Activated naive CD4-positive, alpha-beta T cell treated with anti-CD3 and anti-CD28 coated beads, Interleukin-2, amount 50 U/mL, for 24 hours (primary cell): ENCODE data around the gene GFPT2.
A peak's percentile ranks its signal among the peaks of the same experiment; 100 is the strongest.

ENCODE experiments used
- H3K27ac Mint-ChIP-seq: one replicate; pipeline ENCODE4 v1.8.0; 2021; ENCODE audit warnings: mild to moderate bottlenecking, mixed read lengths
- H3K27me3 Mint-ChIP-seq: one replicate; pipeline ENCODE4 v1.8.0; 2021; ENCODE audit warnings: mixed read lengths
- H3K36me3 Mint-ChIP-seq: one replicate; pipeline ENCODE4 v1.8.0; 2021; ENCODE audit warnings: mixed read lengths
- H3K4me1 Mint-ChIP-seq: one replicate; pipeline ENCODE4 v1.8.0; 2021; ENCODE audit warnings: mixed read lengths
- H3K4me3 Mint-ChIP-seq: one replicate; pipeline ENCODE4 v1.8.0; 2021; ENCODE audit warnings: mild to moderate bottlenecking, mixed read lengths
- H3K9me3 Mint-ChIP-seq: one replicate; pipeline ENCODE4 v1.8.0; 2021; ENCODE audit warnings: mixed read lengths

Gene GFPT2

GRCh38 chr5:180367300-180367699 is 14.2 kb upstream of the GFPT2 start:
- Mint-ChIP-seq H3K4me3 (no peak overlapping the region), H3K9me3 (no peaks in the 10 kb centered on the region), H3K27me3 (no peaks in the 10 kb centered on the region), H3K4me1 (no peaks in the 10 kb centered on the region), H3K27ac (no peak overlapping the region), H3K36me3 (no peaks in the 10 kb centered on the region)

DNA sequence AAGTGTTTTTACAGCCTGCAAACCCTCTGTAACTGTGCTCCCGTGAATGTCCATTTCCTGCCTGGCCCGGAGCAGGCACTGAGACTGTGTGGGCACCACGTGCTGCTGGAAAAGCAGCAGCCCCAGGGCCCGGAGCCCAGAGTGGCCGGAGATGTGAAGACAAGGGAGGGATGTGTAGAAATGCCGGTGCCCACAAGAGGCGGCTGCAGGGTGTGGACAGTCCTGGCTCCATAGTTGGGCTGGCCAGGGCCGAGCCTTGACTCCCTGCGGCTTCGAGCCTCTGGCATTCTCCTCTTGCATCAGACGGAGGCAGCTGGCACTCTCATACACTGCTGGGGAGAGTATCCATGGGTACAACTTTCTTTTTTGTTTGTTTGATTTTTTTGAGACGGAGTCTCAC is 13.2 kb upstream of the GFPT2 start:
- Mint-ChIP-seq H3K9me3 (no peaks in the 10 kb centered on the region), H3K4me3 (no peak overlapping the region), H3K27me3 (no peaks in the 10 kb centered on the region), H3K4me1 (no peaks in the 10 kb centered on the region), H3K36me3 (no peaks in the 10 kb centered on the region), H3K27ac (no peak overlapping the region)

DNA sequence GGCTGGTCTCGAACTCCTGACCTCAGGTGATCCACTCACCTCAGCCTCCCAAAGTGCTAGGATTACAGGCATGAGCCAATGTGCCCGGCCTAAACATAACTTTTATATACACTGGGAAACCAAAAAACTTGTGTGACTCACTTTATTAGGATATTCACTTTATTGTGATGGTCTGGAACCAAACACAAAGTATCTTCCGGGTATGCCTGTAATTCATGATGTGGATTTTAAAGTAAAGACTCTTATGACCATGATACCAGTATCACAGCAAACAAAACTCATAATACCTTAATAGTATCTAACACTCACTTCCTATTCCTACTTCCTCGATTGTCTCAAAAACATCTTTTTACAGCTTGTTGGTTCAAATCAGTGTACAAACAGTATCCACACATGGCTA is 12.7 kb upstream of the GFPT2 start:
- Mint-ChIP-seq H3K4me3 (no peak overlapping the region), H3K27ac (no peak overlapping the region), H3K4me1 (no peaks in the 10 kb centered on the region), H3K9me3 (no peaks in the 10 kb centered on the region), H3K36me3 (no peaks in the 10 kb centered on the region), H3K27me3 (no peaks in the 10 kb centered on the region)

DNA sequence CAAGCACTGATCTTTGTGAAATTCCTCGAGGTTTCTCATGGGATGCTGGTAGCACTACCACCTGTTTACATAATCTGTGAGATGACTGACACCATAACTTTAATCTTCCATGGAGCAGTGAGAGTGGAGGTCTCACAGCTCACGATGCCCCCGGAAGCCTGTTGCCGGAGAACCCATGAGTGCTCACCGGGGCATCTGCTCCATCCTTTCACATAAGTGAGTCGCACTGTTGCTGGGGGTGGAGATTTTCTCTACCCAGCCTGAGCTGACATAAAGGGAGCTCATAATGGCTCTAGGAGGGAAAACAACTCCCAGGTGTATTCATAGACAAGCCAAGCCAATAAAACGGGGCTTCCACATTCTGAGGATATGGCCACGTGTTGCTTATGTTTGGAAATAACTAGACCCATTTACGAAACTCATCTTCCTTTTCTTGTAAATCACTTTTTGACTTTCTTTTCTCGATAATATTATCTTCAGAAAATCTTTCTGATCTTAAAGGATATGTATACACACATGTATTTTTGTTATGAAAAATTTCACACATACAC is 11.2 kb upstream of the GFPT2 start:
- H3K27me3 Mint-ChIP-seq = no peaks in the 10 kb centered on the region
- H3K4me1 Mint-ChIP-seq = no peaks in the 10 kb centered on the region
- H3K27ac Mint-ChIP-seq = no peak overlapping the region
- H3K4me3 Mint-ChIP-seq = no peak overlapping the region
- no peaks in the 10 kb centered on the region for H3K36me3 Mint-ChIP-seq
- H3K9me3 Mint-ChIP-seq = no peaks in the 10 kb centered on the region

DNA sequence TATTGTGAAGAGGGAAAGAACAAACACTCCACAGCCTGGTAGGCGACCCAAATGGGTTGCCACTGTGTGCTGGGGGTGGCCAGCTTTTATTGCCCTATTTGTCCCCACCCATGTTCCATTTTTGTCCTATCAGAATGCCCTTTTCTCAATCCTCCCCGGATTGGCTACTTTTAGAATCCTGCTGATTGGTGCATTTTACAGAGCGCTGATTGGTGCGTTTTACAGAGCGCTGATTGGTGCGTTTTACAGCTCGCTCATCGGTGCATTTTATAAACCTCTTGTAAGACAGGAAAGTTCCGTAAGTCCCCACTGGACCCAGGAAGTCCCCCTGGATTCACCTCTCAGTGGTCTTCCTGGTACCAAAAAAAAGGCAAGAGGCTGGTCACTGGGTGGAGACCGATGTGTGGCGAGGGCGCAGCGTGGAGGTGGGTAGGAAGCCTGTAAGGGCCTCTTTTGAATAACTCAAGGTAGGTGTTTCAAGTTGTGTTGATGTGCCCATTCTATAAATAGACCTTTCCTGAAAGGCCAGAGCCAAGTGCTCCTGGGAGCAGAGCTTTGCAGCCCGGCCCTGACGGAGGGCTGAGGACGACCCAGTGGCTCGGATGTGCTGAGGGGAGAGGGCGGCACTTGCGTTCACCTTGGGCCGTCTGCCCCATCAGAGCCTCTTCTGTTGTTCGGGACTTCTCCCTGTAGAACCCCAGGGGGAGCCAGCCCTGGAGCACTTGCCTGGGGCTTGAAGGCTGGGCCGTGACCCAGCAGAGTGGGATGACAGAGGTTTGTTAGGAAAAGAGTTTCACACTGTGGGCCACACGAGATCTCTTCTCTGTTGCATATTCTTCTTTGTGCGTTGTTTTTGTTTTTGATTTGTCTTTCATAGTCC is 7.2 kb upstream of the GFPT2 start:
- Mint-ChIP-seq H3K9me3 (no peaks in the 10 kb centered on the region), H3K27me3 (peaks cover 9% of the 10 kb centered on the region), H3K27ac (no peak overlapping the region), H3K36me3 (no peaks in the 10 kb centered on the region), H3K4me3 (no peak overlapping the region), H3K4me1 (no peaks in the 10 kb centered on the region)

- Mint-ChIP-seq H3K36me3 (no peaks in the 10 kb centered on the region), H3K27ac (no peak overlapping the region), H3K27me3 (peaks cover 21% of the 10 kb centered on the region), H3K9me3 (no peaks in the 10 kb centered on the region), H3K4me1 (peaks cover 6% of the 10 kb centered on the region), H3K4me3 (no peak overlapping the region)
Observed at GRCh38 chr5:180358694-180359093, 5.6 kb upstream of the GFPT2 start.

GRCh38 chr5:180358179-180358578 is 5.0 kb upstream of the GFPT2 start:
- Mint-ChIP-seq H3K27ac (no peak overlapping the region), H3K27me3 (peaks cover 21% of the 10 kb centered on the region), H3K9me3 (no peaks in the 10 kb centered on the region), H3K4me3 (no peak overlapping the region), H3K4me1 (peaks cover 6% of the 10 kb centered on the region), H3K36me3 (no peaks in the 10 kb centered on the region)

- H3K4me1 Mint-ChIP-seq = peaks cover 6% of the 10 kb centered on the region
- H3K27me3 Mint-ChIP-seq = peaks cover 29% of the 10 kb centered on the region
- H3K36me3 Mint-ChIP-seq = no peaks in the 10 kb centered on the region
- no peak overlapping the region for H3K4me3 Mint-ChIP-seq
- H3K9me3 Mint-ChIP-seq = no peaks in the 10 kb centered on the region
- H3K27ac Mint-ChIP-seq = no peak overlapping the region
Observed at GRCh38 chr5:180354966-180355365, 1.8 kb upstream of the GFPT2 start.

DNA sequence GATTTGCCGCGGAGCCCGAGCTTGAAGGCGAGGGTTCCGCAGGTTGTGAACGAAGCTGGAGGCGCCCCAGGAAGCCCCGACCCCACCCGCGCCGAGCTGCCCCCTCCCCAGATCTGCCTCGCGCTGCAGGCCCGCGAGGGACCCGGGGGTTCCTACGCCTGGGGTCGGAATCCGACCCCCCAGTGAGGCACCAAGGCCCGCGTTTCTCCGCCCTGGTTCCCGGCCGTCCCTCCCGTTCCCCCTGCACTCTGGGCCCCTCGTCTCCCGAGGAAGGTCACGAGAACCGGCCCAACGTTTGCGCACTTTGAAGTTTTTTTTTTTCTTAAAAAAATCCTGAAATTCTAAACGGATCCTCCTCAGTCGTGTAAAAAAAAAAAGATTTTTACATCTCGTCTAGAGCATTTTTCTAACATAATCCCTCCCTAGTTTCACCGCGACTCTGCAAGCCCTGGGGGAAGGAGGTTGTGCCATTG is 880 bp upstream of the GFPT2 start:
- peaks cover 6% of the 10 kb centered on the region for H3K4me1 Mint-ChIP-seq
- no peak overlapping the region for H3K27ac Mint-ChIP-seq
- no peaks in the 10 kb centered on the region for H3K9me3 Mint-ChIP-seq
- no peaks in the 10 kb centered on the region for H3K36me3 Mint-ChIP-seq
- peaks cover 31% of the 10 kb centered on the region for H3K27me3 Mint-ChIP-seq
- H3K4me3 Mint-ChIP-seq = peak overlapping the region; percentile 76

GRCh38 chr5:180352116-180353047 is 754 bp downstream of the GFPT2 start:
- H3K4me3 Mint-ChIP-seq = peak overlapping the region; percentile 36
- peaks cover 30% of the 10 kb centered on the region for H3K27me3 Mint-ChIP-seq
- H3K9me3 Mint-ChIP-seq = no peaks in the 10 kb centered on the region
- no peaks in the 10 kb centered on the region for H3K36me3 Mint-ChIP-seq
- no peak overlapping the region for H3K27ac Mint-ChIP-seq
- peaks cover 6% of the 10 kb centered on the region for H3K4me1 Mint-ChIP-seq

DNA sequence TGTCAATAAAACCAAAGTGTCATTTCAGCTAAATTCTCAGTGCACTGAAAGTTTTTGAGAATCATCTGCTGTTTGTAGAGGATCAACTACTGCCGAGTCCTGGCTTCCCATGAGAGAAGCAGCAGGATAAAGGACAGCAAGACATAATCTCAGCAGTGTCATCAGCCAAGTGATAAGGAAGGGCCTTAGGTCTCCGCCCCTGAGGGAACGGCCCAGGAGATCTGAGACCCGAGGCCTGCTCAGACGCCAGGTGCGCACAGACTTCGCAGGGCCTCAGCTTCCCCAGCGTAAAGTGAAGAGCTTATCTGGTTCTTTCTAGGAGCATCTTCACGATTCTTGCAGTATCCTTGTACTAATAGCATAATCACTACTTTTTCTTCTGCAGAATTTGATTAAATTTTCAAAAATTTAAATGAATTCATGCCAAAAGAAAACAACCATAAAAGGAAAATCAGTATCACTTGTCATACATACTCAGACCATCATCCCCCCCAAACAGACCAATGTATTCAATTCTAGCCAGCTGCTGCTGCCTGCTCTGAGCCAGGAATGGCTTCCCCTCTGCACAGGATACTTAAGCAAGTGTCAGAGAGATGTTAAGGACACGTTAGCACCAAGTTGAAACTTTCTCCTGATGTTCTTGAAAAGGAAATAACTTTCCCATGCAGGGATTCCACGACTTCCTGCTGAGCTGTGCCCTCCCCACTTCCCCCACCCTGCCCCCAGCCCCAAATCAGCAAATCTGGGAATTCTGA is 2.2 kb downstream of the GFPT2 start:
- H3K9me3 Mint-ChIP-seq = no peaks in the 10 kb centered on the region
- no peak overlapping the region for H3K4me3 Mint-ChIP-seq
- H3K4me1 Mint-ChIP-seq = peaks cover 6% of the 10 kb centered on the region
- H3K27me3 Mint-ChIP-seq = peaks cover 21% of the 10 kb centered on the region
- no peak overlapping the region for H3K27ac Mint-ChIP-seq
- H3K36me3 Mint-ChIP-seq = no peaks in the 10 kb centered on the region

DNA sequence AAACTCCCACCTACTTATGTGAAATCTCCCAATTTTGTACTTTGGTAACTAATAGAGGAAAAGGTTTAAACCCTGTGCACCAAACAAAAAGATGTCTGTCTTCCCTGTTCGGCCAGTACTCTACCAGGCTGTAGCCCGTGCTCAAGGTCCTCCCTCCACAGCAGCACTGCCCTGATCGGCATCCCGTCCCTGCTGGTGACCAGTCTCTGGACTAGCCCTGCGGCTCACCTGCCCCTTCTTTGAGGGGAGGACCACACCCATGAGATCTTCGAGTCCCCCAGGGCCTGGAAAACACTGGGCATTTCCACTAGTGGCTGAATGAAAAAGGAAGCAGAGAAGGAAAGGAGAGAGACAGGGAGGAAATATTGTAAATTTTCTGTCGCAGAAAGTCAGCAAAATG is 2.8 kb downstream of the GFPT2 start:
- Mint-ChIP-seq H3K27ac (no peak overlapping the region), H3K9me3 (no peaks in the 10 kb centered on the region), H3K27me3 (peaks cover 21% of the 10 kb centered on the region), H3K36me3 (no peaks in the 10 kb centered on the region), H3K4me1 (peaks cover 6% of the 10 kb centered on the region), H3K4me3 (no peak overlapping the region)

DNA sequence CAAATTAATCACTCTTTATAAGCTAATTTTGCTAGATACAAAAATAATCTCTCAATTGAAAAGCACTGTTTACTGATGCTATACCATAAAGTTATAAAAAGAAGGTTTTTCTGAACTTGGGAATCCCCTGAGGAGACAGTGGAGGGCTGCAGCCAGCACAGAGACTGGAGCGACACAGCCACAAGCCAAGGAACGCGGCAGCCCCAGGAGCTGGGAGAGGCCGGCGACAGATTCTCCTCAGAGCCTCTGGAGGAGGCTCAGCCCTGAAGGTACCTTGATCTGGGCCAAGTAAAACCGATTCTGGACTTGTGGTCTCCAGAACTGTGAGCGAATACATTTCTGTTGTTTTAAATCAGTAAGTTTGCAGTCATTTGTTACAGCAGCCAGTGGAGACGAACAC is 3.7 kb downstream of the GFPT2 start:
- Mint-ChIP-seq H3K4me1 (peaks cover 4% of the 10 kb centered on the region), H3K9me3 (no peaks in the 10 kb centered on the region), H3K36me3 (no peaks in the 10 kb centered on the region), H3K27ac (no peak overlapping the region), H3K4me3 (no peak overlapping the region), H3K27me3 (peaks cover 13% of the 10 kb centered on the region)

GRCh38 chr5:180348336-180348735 is 4.8 kb downstream of the GFPT2 start:
- no peaks in the 10 kb centered on the region for H3K4me1 Mint-ChIP-seq
- H3K9me3 Mint-ChIP-seq = no peaks in the 10 kb centered on the region

GRCh38 chr5:180347702-180348101 is 5.4 kb downstream of the GFPT2 start:
- Mint-ChIP-seq H3K4me1 (no peaks in the 10 kb centered on the region), H3K9me3 (no peaks in the 10 kb centered on the region), H3K36me3 (no peaks in the 10 kb centered on the region), H3K27ac (no peak overlapping the region), H3K4me3 (no peak overlapping the region), H3K27me3 (peaks cover 9% of the 10 kb centered on the region)

More at GRCh38 chr5:180348336-180348735, 4.8 kb downstream of the GFPT2 start:
- no peak overlapping the region for H3K4me3 Mint-ChIP-seq
- H3K27me3 Mint-ChIP-seq = peaks cover 9% of the 10 kb centered on the region
- H3K36me3 Mint-ChIP-seq = no peaks in the 10 kb centered on the region
- H3K27ac Mint-ChIP-seq = no peak overlapping the region
